Esophagus muscularis mucosa (tissue), 4 donors: ENCODE results near the gene EPN1. TPM values are rescaled to one million over a fixed set of nuclear protein-coding genes. Genes with fewer than 3 reads are reported as not detected.
"Not testable (repeated sequence)": the region's sequence is repeated elsewhere in the genome, so short reads cannot be mapped to it uniquely, and the experiment has no call there.

Source experiments
- DNase-seq: peaks from one replicate; pipeline ENCODE4 v3.0.0-alpha.2; 2017; ENCODE audit errors: extremely low spot score
- H3K27ac ChIP-seq, 4 donors: fragments of 200-600 bp; sonication (generic); replicated peaks in 1 of 4; 1 replicate in 3 of 4; 2 replicates in 1 of 4; pipeline ENCODE4 v1.5.1; 2016 to 2019; ENCODE audit warnings: mild to moderate bottlenecking in 1 of 4
- H3K27me3 ChIP-seq, 4 donors: fragments of 200-600 bp; sonication (generic); one replicate each; pipeline versions ENCODE4 v1.5.1 to v1.6.0; 2016 to 2019
- H3K36me3 ChIP-seq, 4 donors: fragments of 200-600 bp; sonication (generic); one replicate each; pipeline ENCODE4 v1.5.1; 2016 to 2019
- H3K4me1 ChIP-seq, 4 donors: fragments of 200-600 bp; sonication (generic); one replicate each; pipeline ENCODE4 v1.5.1; 2016 to 2019
- H3K4me3 ChIP-seq, 4 donors: fragments of 200-600 bp; sonication (generic); 1 replicate in 2 of 4; 2 replicates in 2 of 4; pipeline ENCODE4 v1.5.1; 2016 to 2019; ENCODE audit warnings: mild to moderate bottlenecking in 4 of 4, moderate library complexity in 1 of 4
- H3K9me3 ChIP-seq, 4 donors: fragments of 200-600 bp; sonication (generic); 1 replicate in 3 of 4; 2 replicates in 1 of 4; pipeline ENCODE4 v1.5.1; 2016 to 2019
- CTCF ChIP-seq, 3 experiments: fragments of 200-600 bp in 2 of 3; fragments of 450-650 bp in 1 of 3; sonication (generic) in 2 of 3; IDR thresholded peaks; one replicate each; pipeline ENCODE4 v1.5.1; 2017 to 2019; ENCODE audit warnings: antibody characterized with exemption in 3 of 3, mild to moderate bottlenecking in 2 of 3, moderate library complexity in 1 of 3
- EP300 ChIP-seq: sonication (generic); formaldehyde crosslinking; IDR thresholded peaks from one replicate; pipeline ENCODE4 v1.6.1; 2017; ENCODE audit warnings: antibody characterized with exemption
- POLR2A ChIP-seq: fragments of 450-650 bp; IDR thresholded peaks from one replicate; pipeline ENCODE4 v1.6.1; 2017; ENCODE audit warnings: antibody characterized with exemption, moderate library complexity, mild to moderate bottlenecking, low read depth
- POLR2AphosphoS5 ChIP-seq, 2 donors: sonication (generic); formaldehyde crosslinking; IDR thresholded peaks; one replicate each; pipeline ENCODE4 v1.6.1; 2017; ENCODE audit warnings: antibody characterized with exemption in 2 of 2
- WGBS: methylation state at CpG from one replicate; pipeline ENCODE4 v1.1.5; 2018; 5-methylcytosine and 5-hydroxymethylcytosine counted together
- intact Hi-C: fragments of 100-400 bp; cut with DNase I; formaldehyde crosslinking; loops from one replicate; pipeline ENCODE4 v1.15.1; 2023
- total RNA-seq, 4 donors: library from RNA; depleted of rRNA; stranded (reverse); fragments of >200 nt; gene quantifications; one replicate each; pipeline versions ENCODE4 v1.1.0 to v1.2.1, GENCODE V29; 2016

Gene EPN1
- total RNA-seq, 4 donors from 2014 or later, result 30.7 to 176 (median 104) TPM

GRCh38 chr19:55712804-55713631 lies 38.0 kb downstream of the EPN1 start:
- intact Hi-C loops, result no loop called here
- no peak overlapping the region for H3K4me3 ChIP-seq
- DNase-seq, result no peak
- no peaks in the 10 kb centered on the region for H3K36me3 ChIP-seq
- H3K27me3 ChIP-seq, result peaks cover 0 to 28% (median under 1%) of the 10 kb centered on the region in 4 donors
- no peak for TF ChIP-seq CTCF (IDR thresholded peaks at IDR 0.05)
- TF ChIP-seq EP300, result no peak
- no peak for TF ChIP-seq POLR2A
- no peak for TF ChIP-seq POLR2AphosphoS5 (IDR thresholded peaks at IDR 0.05)
- no peak overlapping the region for H3K27ac ChIP-seq
- no peaks in the 10 kb centered on the region for H3K4me1 ChIP-seq
- H3K9me3 ChIP-seq, result no peaks in the 10 kb centered on the region
- WGBS, result 79% methylated on average over 2 of the region's 3 CpGs

- Histone ChIP-seq H3K4me3 (no peak overlapping the region), H3K36me3 (no peaks in the 10 kb centered on the region), H3K4me1 (no peaks in the 10 kb centered on the region), H3K27me3 (peaks cover 0 to 62% (median 13%) of the 10 kb centered on the region in 4 donors), H3K9me3 (peaks cover 0 to 8% (median 1%) of the 10 kb centered on the region in 4 donors), H3K27ac (no peak overlapping the region)
- 92% methylated on average over 15 of the region's 15 CpGs for WGBS
- DNase-seq, result no peak
- intact Hi-C loops, result no loop called here
- TF ChIP-seq EP300 (no peak), POLR2AphosphoS5 (IDR thresholded peaks at IDR 0.05) (no peak), CTCF (IDR thresholded peaks at IDR 0.05) (no peak), POLR2A (no peak)
Measured at GRCh38 chr19:55716531-55716930, 41.5 kb downstream of the EPN1 start.

- intact Hi-C loops, result no loop called here
- no peak for DNase-seq
- TF ChIP-seq CTCF (IDR thresholded peaks at IDR 0.05) (no peak), POLR2A (no peak), POLR2AphosphoS5 (IDR thresholded peaks at IDR 0.05) (no peak), EP300 (no peak)
- no peaks in the 10 kb centered on the region for H3K4me1 ChIP-seq
- H3K4me3 ChIP-seq, result no peak overlapping the region
- H3K27ac ChIP-seq, result no peak overlapping the region
- H3K9me3 ChIP-seq, result peaks cover 0 to 9% (median 3%) of the 10 kb centered on the region in 4 donors
- 77% methylated on average over 10 of the region's 11 CpGs for WGBS
- H3K36me3 ChIP-seq, result no peaks in the 10 kb centered on the region
- H3K27me3 ChIP-seq, result peaks cover 0 to 67% (median 15%) of the 10 kb centered on the region in 4 donors
Measured at GRCh38 chr19:55717251-55717650, 42.2 kb downstream of the EPN1 start.

DNA sequence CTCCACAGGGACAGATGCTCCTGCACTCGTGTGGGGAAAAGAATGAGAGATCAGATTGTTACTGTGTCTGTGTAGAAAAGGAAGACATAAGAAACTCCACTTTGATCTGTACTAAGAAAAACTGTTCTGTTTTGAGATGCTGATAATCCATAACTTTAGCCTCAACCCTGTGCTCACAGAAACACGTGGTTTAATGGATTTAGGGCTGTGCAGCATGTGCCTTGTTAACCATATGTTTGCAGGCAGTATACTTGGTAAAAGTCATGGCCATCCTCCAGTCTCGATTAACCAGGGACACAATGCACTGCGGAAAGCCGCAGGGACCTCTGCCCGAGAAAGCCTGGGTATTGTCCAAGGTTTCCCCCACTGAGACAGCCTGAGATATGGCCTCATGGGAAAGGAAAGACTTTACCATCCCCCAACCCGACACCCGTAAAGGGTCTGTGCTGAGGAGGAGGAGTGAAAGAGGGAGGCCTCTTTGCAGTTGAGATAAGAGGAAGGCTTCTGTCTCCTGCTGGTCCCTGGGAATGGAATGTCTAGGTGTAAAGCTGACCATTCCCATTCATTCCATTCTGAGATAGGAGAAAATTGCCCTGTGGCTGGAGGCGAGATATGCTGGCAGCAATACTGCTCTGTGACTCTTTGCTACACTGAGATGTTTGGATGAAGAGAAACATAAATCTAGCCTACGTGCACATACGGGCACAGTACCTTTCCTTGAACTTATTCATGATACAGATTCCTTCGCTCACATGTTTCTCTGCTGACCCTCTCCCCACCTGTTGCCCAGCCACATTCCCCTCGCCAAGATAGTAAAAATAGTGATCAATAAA lies 43.1 kb downstream of the EPN1 start:
- H3K36me3 ChIP-seq, H3K4me3 ChIP-seq, H3K27ac ChIP-seq, H3K9me3 ChIP-seq, intact Hi-C loops, DNase-seq, H3K4me1 ChIP-seq: not testable (repeated sequence)
- WGBS, result 48% methylated on average over 13 of the region's 13 CpGs
- H3K27me3 ChIP-seq, result peaks cover 0 to 67% (median 15%) of the 10 kb centered on the region in 4 donors

- intact Hi-C loops, result no loop called here
- 76% methylated on average over 5 of the region's 5 CpGs for WGBS
Measured at GRCh38 chr19:55720214-55720746, 45.3 kb downstream of the EPN1 start.

More at GRCh38 chr19:55720214-55720746, 45.3 kb downstream of the EPN1 start:
- no peak for DNase-seq
- Histone ChIP-seq H3K36me3 (no peaks in the 10 kb centered on the region), H3K27me3 (peaks cover 0 to 61% (median 15%) of the 10 kb centered on the region in 4 donors), H3K4me3 (no peak overlapping the region), H3K9me3 (peaks cover 0 to 9% (median 3%) of the 10 kb centered on the region in 4 donors), H3K27ac (no peak overlapping the region), H3K4me1 (no peaks in the 10 kb centered on the region)
- TF ChIP-seq POLR2A (no peak), CTCF (IDR thresholded peaks at IDR 0.05) (no peak), EP300 (no peak), POLR2AphosphoS5 (IDR thresholded peaks at IDR 0.05) (no peak)
